GM23248 (cell line): ENCODE results near the gene IMPG1. TPM values are rescaled to one million over a fixed set of nuclear protein-coding genes. Genes with fewer than 3 reads are reported as not detected.

ENCODE experiments used
- DNase-seq: peaks from one replicate; pipeline ENCODE4 v3.0.0-alpha.2; 2015
- H2AFZ ChIP-seq: fragments of 200-600 bp; sonication (generic); 2 replicates; pipeline ENCODE4 v1.6.1; 2016; ENCODE audit warnings: antibody characterized with exemption
- H3F3A ChIP-seq: fragments of 200-600 bp; sonication (generic); 2 replicates; pipeline ENCODE4 v1.6.1; 2016; ENCODE audit warnings: mild to moderate bottlenecking, antibody characterized with exemption, mixed run types; ENCODE audit not compliant: insufficient read depth
- H3K27ac ChIP-seq: fragments of 200-600 bp; sonication (generic); 2 replicates; pipeline ENCODE4 v1.5.1; 2016; ENCODE audit warnings: mild to moderate bottlenecking
- H3K27me3 ChIP-seq: fragments of 200-600 bp; sonication (generic); replicated peaks from 2 replicates; pipeline ENCODE4 v1.6.1; 2016; ENCODE audit warnings: mild to moderate bottlenecking; ENCODE audit not compliant: insufficient read depth
- H3K36me3 ChIP-seq: fragments of 200-600 bp; sonication (generic); 2 replicates; pipeline ENCODE4 v1.6.1; 2016; ENCODE audit warnings: low read depth, mild to moderate bottlenecking
- H3K4me1 ChIP-seq: fragments of 200-600 bp; sonication (generic); 2 replicates; pipeline ENCODE4 v1.6.1; 2016; ENCODE audit warnings: mild to moderate bottlenecking; ENCODE audit not compliant: insufficient read depth
- H3K4me2 ChIP-seq: fragments of 200-600 bp; sonication (generic); one replicate; pipeline ENCODE4 v1.6.1; 2016; ENCODE audit warnings: mild to moderate bottlenecking; ENCODE audit not compliant: unreplicated experiment
- H3K4me3 ChIP-seq: fragments of 200-600 bp; sonication (generic); 2 replicates; pipeline ENCODE4 v1.5.1; 2016; ENCODE audit warnings: mild to moderate bottlenecking
- H3K79me2 ChIP-seq: fragments of 200-600 bp; sonication (generic); 2 replicates; pipeline ENCODE4 v1.6.1; 2016; ENCODE audit warnings: mild to moderate bottlenecking; ENCODE audit not compliant: insufficient read depth
- H3K9ac ChIP-seq: fragments of 200-600 bp; sonication (generic); 2 replicates; pipeline ENCODE4 v1.6.1; 2016; ENCODE audit warnings: mild to moderate bottlenecking
- H3K9me2 ChIP-seq: fragments of 200-600 bp; sonication (generic); 2 replicates; pipeline ENCODE4 v1.6.1; 2016; ENCODE audit warnings: mixed run types, mild to moderate bottlenecking, moderate library complexity; ENCODE audit not compliant: insufficient read depth
- H3K9me3 ChIP-seq: fragments of 200-600 bp; sonication (generic); one replicate; pipeline ENCODE4 v1.6.1; 2017; ENCODE audit warnings: low read depth
- H4K20me1 ChIP-seq: fragments of 200-600 bp; sonication (generic); 2 replicates; pipeline ENCODE4 v1.6.0; 2016; ENCODE audit not compliant: insufficient read depth
- EZH2 ChIP-seq: fragments of 200-600 bp; sonication (generic); IDR thresholded peaks from 2 replicates; pipeline ENCODE4 v1.6.1; 2018; ENCODE audit warnings: antibody characterized with exemption, mild to moderate bottlenecking; ENCODE audit not compliant: insufficient read depth, poor library complexity, severe bottlenecking
- EZH2phosphoT487 ChIP-seq: fragments of 200-600 bp; sonication (generic); IDR thresholded peaks from 2 replicates; pipeline ENCODE4 v1.6.1; 2018; ENCODE audit warnings: antibody characterized with exemption, moderate library complexity, mild to moderate bottlenecking, low read depth; ENCODE audit not compliant: insufficient read depth
- WGBS, 2 experiments: methylation state at CpG; one replicate each; pipeline ENCODE4 v1.1.6; 2015 to 2017; ENCODE audit warnings: low lambda C conversion rate in 2 of 2, low coverage in 1 of 2; ENCODE audit errors: missing lambda C conversion rate in 2 of 2; 5-methylcytosine and 5-hydroxymethylcytosine counted together
- in situ Hi-C: fragments of 300-500 bp; cut with MboI; formaldehyde crosslinking; loops from 2 replicates; pipeline ENCODE4 v1.15.0; 2020
- polyA plus RNA-seq: library from polyadenylated mRNA; unstranded; fragments of >200 nt; fragmentation: Nextera tagmentation; extraction: Ambion mirVana; gene quantifications from 2 replicates; pipeline ENCODE4 v1.2.1, GENCODE V29; 2016
- total RNA-seq: library from RNA; depleted of rRNA; stranded (reverse); fragments of >200 nt; shearing (Covaris generic); gene quantifications from 2 replicates; pipeline ENCODE4 v1.2.3, GENCODE V29; 2014

Gene IMPG1
- total and polyA plus RNA-seq, 2 experiments from 2014 or later, result not detected

- no peak overlapping the region for H3K4me3 ChIP-seq
- H3K9ac ChIP-seq, result no peak overlapping the region
- no peaks in the 10 kb centered on the region for H3K4me1 ChIP-seq
- no peaks in the 10 kb centered on the region for H3K79me2 ChIP-seq
- H3K4me2 ChIP-seq, result no peak overlapping the region
- no peaks in the 10 kb centered on the region for H3K27me3 ChIP-seq
- no peak overlapping the region for H2AFZ ChIP-seq
- no peaks in the 10 kb centered on the region for H3K36me3 ChIP-seq
- in situ Hi-C loops, result no loop called here
- 8 to 11% methylated on average over 2 of the region's 2 CpGs for WGBS, 2 experiments
- H4K20me1 ChIP-seq, result no peaks in the 10 kb centered on the region
- DNase-seq, result no peak
- no peaks in the 10 kb centered on the region for H3K9me2 ChIP-seq
- TF ChIP-seq EZH2phosphoT487 (no peak), EZH2 (no peak)
- no peak overlapping the region for H3K27ac ChIP-seq
- H3K9me3 ChIP-seq, result no peaks in the 10 kb centered on the region
- H3F3A ChIP-seq, result no peaks in the 10 kb centered on the region
Observed at GRCh38 chr6:76004202-76004601, 68.3 kb downstream of the IMPG1 start.

- Histone ChIP-seq H3K9me2 (no peaks in the 10 kb centered on the region), H3K79me2 (no peaks in the 10 kb centered on the region), H3K4me1 (no peaks in the 10 kb centered on the region), H3K9me3 (no peaks in the 10 kb centered on the region), H4K20me1 (no peaks in the 10 kb centered on the region), H3K27me3 (no peaks in the 10 kb centered on the region), H2AFZ (no peak overlapping the region), H3K4me2 (no peak overlapping the region), H3K9ac (no peak overlapping the region), H3K36me3 (no peaks in the 10 kb centered on the region), H3F3A (no peaks in the 10 kb centered on the region), H3K27ac (no peak overlapping the region), H3K4me3 (no peak overlapping the region)
- in situ Hi-C loops, result no loop called here
- no peak for DNase-seq
- no peak for TF ChIP-seq EZH2phosphoT487
- TF ChIP-seq EZH2, result no peak
- WGBS, 2 experiments, result 27 to 39% methylated on average over 2 of the region's 2 CpGs
Observed at GRCh38 chr6:76003686-76004085, 68.8 kb downstream of the IMPG1 start.

- Histone ChIP-seq H3K4me3 (no peak overlapping the region), H3K79me2 (no peaks in the 10 kb centered on the region), H2AFZ (no peak overlapping the region), H3K27me3 (no peaks in the 10 kb centered on the region), H3K36me3 (no peaks in the 10 kb centered on the region), H3K4me1 (no peaks in the 10 kb centered on the region), H3F3A (no peaks in the 10 kb centered on the region), H3K27ac (no peak overlapping the region), H4K20me1 (no peaks in the 10 kb centered on the region), H3K9ac (no peak overlapping the region), H3K9me2 (no peaks in the 10 kb centered on the region), H3K9me3 (no peaks in the 10 kb centered on the region), H3K4me2 (no peak overlapping the region)
- no peak for DNase-seq
- in situ Hi-C loops, result no loop called here
- 32 to 43% methylated on average over 1 of the region's 1 CpG for WGBS, 2 experiments
- no peak for TF ChIP-seq EZH2
- TF ChIP-seq EZH2phosphoT487, result no peak
Observed at GRCh38 chr6:76003113-76003512, 69.3 kb downstream of the IMPG1 start.

- Histone ChIP-seq H3F3A (no peaks in the 10 kb centered on the region), H4K20me1 (no peaks in the 10 kb centered on the region), H3K27ac (no peak overlapping the region), H3K27me3 (no peaks in the 10 kb centered on the region), H3K9me3 (no peaks in the 10 kb centered on the region), H3K9me2 (no peaks in the 10 kb centered on the region), H3K79me2 (no peaks in the 10 kb centered on the region), H3K4me2 (no peak overlapping the region), H3K9ac (no peak overlapping the region), H3K4me3 (no peak overlapping the region), H3K4me1 (no peaks in the 10 kb centered on the region), H2AFZ (no peak overlapping the region), H3K36me3 (no peaks in the 10 kb centered on the region)
- WGBS, 2 experiments, result 42 to 47% methylated on average over 5 of the region's 5 CpGs
- no peak for DNase-seq
- TF ChIP-seq EZH2, result no peak
- TF ChIP-seq EZH2phosphoT487, result no peak
- in situ Hi-C loops, result no loop called here
Observed at GRCh38 chr6:76000629-76001028, 71.8 kb downstream of the IMPG1 start.

GRCh38 chr6:75997696-75998095, 74.8 kb downstream of the IMPG1 start:
- Histone ChIP-seq H3K27ac (no peak overlapping the region), H4K20me1 (no peaks in the 10 kb centered on the region), H3K9me2 (no peaks in the 10 kb centered on the region), H3K4me2 (no peak overlapping the region), H2AFZ (no peak overlapping the region), H3K79me2 (no peaks in the 10 kb centered on the region), H3K9me3 (no peaks in the 10 kb centered on the region), H3K36me3 (no peaks in the 10 kb centered on the region), H3K9ac (no peak overlapping the region), H3K4me1 (no peaks in the 10 kb centered on the region), H3K27me3 (no peaks in the 10 kb centered on the region), H3K4me3 (no peak overlapping the region), H3F3A (no peaks in the 10 kb centered on the region)
- in situ Hi-C loops, result no loop called here
- WGBS, 2 experiments, result 2% methylated on average over 3 of the region's 3 CpGs
- TF ChIP-seq EZH2phosphoT487, result no peak
- no peak for TF ChIP-seq EZH2
- no peak for DNase-seq
